HG02970 (cell line): ENCODE measurements around the gene BDH2.

Source experiments
- ATAC-seq: cut with Tn5 transposase; IDR thresholded peaks from one replicate; pipeline ENCODE4 v1.9.1; 2021; ENCODE audit warnings: mild to moderate bottlenecking, moderate library complexity, moderate number of reproducible peaks; ENCODE audit not compliant: unreplicated experiment, low FRiP score

BDH2 gene

GRCh38 chr4:103030791-103031190 lies 68.8 kb downstream of the BDH2 start:
- no peak for ATAC-seq

- no peak for ATAC-seq
Measured at GRCh38 chr4:103029300-103029699, 70.3 kb downstream of the BDH2 start.
